HG02642 (cell line): ENCODE results near the gene SLC6A7.

Experiments
- ATAC-seq: cut with Tn5 transposase; IDR thresholded peaks from one replicate; pipeline ENCODE4 v1.9.1; 2021; ENCODE audit warnings: mild to moderate bottlenecking; ENCODE audit not compliant: unreplicated experiment, poor library complexity

Gene SLC6A7

GRCh38 chr5:150189728-150190502 lies at the start of gene SLC6A7:
Gene SLC6A7, plus strand, starts transcription at chr5:150190062. Its CDS starts 266 bp downstream, at chr5:150190328.
- ATAC-seq = no peak

DNA sequence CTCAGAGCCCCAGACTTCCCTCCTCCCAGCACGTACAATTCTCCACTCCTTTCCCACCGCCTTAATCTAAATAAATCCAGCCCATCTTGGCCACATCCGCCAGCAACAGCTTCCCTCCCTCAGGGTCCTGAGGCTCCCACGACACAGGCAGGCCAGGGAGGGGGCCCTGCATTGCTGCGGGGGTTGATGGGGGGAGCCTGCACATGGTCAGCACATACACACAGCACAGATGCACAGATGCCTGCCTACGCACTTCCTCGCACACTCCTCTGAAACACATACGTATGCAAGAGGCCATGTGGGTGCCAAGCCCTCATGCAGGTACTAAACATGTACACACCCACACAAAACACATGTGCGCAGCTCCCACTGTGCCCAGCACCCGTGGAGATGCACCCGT lies 49.0 kb upstream of the SLC6A7 start:
- no peak for ATAC-seq

- ATAC-seq = no peak
These were observed 48.2 kb upstream of the SLC6A7 start for GRCh38 chr5:150141544-150142184.

DNA sequence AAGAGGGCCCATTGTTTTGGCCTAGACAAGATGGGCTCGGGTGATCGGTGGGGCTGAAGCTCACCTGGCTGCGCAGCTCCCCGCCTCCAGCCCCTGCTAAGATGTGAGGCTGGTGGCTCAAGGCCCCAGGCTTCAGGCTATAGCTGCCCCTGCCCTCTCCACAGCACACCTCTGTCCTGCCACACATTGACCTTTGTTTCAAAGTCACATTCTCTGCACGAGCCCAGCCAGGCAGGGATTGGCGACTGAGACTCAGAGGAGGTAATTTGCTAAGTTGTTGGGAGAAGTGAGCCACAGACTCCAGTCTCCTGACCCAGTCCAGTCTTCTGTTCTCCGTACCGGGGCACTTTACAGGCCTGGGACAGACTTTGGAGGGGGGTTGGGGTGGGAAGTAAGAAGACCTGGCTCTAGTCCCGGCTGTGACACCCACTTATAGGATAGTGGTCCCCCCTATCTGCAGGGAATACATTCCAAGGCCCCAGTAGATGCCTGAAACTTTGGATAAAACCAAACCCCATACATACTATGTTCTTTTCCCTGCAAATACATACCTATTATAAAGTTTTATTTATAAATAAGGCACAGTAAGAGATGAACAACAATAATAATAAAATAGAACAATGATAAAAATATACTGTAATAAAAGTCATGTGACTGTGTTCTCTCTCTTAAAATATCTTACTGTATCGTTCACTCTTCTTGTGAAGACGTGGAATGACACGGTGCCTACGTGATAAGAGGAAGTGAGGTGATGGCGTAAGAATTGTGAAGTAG lies 47.5 kb upstream of the SLC6A7 start:
- no peak for ATAC-seq

- ATAC-seq = no peak
These were observed 46.9 kb upstream of the SLC6A7 start for GRCh38 chr5:150142959-150143349.

GRCh38 chr5:150143350-150144245 lies 46.3 kb upstream of the SLC6A7 start:
- ATAC-seq = no peak

- ATAC-seq = no peak
These were observed 45.5 kb upstream of the SLC6A7 start for GRCh38 chr5:150144246-150144801.

DNA sequence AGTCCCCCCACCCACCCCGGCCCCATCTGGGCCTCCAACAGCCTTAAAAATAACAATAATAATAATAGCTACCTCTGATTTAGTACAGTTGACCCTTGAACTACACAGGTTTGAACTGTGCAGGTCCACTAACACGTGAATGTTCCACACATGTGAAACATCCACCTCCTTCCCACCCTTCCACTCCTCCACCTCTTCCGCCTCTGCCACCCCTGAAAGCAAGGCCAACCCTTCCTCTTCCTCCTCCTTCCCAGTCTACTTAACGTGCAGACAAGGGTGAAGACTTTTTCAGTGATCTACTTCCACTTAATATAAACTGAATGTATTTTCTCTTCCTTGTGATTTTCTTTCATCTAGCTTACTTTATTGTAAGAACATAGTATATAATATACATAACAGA lies 45.0 kb upstream of the SLC6A7 start:
- ATAC-seq = no peak

GRCh38 chr5:150146235-150146634 lies 43.6 kb upstream of the SLC6A7 start:
- no peak for ATAC-seq

GRCh38 chr5:150146862-150147601 lies 42.8 kb upstream of the SLC6A7 start:
- ATAC-seq = no peak

- ATAC-seq = no peak
These were observed 42.2 kb upstream of the SLC6A7 start for GRCh38 chr5:150147670-150148069.

DNA sequence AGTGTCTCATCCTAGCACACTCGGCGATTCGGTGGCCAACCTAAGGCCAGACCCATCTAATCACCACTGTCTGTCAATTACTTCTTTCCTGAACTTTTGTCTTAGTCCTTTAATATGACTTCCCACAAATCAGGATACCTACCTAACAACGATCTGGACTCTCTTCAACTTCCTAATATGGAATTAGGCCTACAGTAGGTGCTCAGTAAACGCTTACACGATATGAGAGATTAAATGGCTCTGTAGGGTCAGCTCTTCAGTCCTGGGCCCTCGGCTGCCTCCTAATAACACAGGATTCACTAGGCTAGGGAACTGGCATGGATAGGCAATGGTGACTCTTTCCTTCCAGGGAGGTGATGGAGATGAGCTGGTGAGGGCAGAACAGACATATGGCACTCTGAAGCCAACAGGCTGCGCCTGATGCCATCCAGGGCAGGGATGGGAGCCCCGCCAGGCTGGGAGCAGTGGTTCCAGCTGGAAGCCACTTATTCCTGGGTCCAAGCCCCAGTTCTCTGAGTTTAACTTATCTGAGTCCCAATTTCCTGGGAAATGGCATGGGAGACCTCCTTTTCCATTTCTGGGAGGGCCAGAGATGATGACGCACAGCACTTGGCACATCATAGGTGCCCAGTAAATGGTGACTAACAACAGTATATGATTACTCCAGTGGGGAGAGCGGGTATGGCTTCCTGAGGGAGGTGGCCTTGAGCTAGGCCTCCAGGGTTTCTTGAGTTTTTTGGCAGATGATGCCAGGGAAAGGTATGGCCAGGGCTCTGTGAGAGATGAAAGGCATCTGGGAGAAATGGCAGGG lies 41.5 kb upstream of the SLC6A7 start:
- ATAC-seq = no peak

GRCh38 chr5:150149618-150150017 lies 40.2 kb upstream of the SLC6A7 start:
- no peak for ATAC-seq

GRCh38 chr5:150152636-150153462 lies 37.0 kb upstream of the SLC6A7 start:
- ATAC-seq = no peak

DNA sequence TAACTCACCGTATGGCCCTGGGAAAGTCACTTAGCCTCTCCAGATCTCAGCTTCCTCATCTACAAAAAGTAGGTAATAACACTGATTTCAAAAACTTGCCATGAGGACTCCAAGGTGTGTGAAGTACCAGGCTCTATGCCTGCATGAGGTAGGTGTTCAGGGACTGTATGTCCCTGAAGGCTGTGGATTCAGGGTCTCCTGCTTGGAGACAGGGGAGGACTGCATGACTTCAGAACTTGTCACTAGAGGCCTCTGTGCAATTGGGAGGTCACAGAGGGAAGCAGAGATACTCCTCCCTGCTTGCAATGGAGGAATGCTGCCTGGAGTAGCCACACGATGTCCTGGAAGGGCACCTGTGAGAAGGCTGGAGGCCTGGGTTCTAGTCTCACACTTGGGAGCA lies 36.4 kb upstream of the SLC6A7 start:
- ATAC-seq = no peak

GRCh38 chr5:150153957-150154617 lies 35.8 kb upstream of the SLC6A7 start:
- ATAC-seq = no peak

DNA sequence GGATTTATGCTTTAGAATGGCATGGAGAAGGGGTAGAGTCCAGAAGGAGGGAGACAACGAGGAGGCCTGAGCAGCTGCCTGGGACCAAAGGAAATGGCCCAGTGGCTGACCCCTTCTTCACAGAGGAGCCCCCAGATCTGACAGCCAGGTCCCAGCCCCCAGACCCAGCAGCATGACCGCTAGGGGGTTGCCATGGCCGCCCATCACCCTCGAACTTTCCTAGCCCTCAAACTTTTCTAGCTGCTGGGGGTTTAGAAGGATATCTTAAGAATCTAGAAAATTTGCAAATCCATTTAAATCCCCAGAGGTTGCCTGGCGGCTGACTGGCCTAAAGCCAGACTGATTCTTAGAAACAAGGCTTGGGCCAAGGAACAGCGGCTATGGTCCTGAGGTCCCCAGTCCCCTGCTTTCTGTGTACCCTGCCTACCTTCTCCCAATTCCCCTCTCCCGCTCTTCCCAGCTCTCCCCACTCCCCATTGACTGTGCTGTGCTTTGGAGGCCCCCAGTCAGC lies 35.2 kb upstream of the SLC6A7 start:
- no peak for ATAC-seq
